ENCODE results near the gene RBM39.
"Not testable (repeated sequence)": the region's sequence is repeated elsewhere in the genome, so short reads cannot be mapped to it uniquely, and the experiment has no call there.

The RBM39 gene

DNA sequence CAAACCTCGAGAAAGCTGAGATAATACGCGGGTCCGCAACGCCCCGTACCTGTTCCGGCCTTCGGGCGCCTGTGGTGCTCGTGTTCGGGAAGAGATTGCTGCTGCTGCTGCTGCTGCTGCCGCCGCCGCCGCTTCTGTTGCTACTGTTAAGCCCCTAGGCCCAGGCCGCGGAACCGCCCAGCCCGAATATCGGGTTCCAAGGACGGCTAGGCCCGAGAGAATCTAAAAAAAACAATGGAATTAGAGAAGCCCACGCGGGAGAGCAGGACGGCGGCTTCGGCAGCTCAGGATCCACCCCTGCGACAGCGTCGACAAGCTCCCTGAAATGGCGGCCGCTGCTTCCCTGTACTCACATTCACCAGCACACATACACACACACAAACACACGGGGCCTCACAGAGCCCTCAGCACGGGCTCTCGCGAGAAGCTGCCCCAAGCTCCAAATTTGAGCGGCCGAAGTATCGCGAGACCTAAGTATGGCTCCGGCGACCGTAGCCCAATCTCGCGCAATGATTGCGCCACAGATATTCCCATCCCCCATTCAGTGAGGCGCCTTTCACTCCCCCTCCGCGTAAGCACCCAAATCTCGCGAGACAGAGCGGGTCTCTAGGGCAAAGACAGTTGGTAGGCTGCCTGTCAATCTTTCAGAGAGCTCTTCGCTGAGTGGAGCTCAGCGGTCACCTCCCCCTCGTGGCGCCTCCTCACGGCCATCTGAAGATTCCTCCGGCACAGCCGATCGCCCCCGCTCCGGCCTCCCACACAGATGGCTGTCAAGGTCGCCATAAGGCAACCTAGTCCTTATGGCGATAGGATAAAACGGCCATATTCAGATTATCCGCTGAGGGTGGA is at the start of gene RBM39:
RBM39 (minus strand) TSS at position 369 of the 849 bp plus-strand sequence. CDS start 1,386 bp downstream, outside the sequence.
- peak; percentile 55 for DNase-seq

DNA sequence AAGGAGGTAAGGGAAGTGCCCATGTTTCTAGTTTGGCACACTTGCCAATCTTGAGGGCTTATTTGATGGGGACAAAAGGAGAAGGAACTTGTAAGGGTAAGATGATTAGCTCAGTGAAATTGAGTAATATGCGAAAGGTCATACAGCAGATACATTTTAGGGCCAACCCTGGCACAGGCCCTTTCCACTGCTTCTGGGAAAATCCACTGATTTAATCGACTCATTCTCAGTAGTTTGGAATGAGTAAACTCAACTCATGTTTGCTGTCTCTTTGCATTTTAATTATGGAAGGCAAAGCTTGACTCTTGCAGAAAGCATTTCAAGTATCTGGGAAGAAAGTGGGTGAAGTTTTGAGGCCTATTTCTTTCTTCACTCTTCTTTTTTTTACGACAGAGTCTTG is 49.8 kb upstream of the RBM39 start:
- DNase-seq = no peak

DNA sequence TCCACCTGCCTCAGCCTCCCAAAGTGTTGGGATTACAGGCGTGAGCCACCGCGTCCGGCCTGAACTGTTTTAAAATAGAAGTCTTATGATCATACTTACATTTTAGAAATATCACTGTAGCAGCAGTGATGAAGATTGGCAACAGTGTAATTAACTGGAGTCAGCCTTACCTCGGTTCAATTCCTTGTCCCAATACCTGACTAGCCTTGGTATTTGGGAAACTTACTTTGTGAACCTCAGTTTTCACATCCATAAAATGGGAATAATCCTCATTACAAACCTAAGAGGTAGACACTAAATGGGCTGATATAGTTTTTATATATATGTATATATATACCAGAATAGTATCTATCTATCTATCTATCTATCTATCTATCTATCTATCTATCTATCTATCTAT is 49.0 kb upstream of the RBM39 start:
- no peak for DNase-seq

DNA sequence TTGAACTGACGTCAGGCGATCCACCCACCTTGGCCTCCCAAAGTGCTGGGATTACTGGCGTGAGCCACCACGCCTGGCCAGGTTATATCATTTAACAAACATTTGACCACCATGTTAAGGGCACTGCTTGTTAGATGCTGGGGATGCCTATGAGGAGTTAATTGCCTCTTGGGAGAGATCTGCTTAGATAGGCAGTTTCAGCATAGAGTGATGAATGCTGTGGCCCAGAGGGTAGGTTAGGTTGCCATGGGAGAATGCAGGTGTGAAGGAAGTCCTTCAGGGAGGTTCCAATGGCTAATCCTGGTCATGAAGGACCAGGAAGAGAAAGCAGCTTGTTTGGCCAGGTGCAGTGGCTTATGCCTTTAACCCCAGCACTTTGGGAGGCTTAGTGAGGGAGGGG is 46.7 kb upstream of the RBM39 start:
- DNase-seq = no peak

DNA sequence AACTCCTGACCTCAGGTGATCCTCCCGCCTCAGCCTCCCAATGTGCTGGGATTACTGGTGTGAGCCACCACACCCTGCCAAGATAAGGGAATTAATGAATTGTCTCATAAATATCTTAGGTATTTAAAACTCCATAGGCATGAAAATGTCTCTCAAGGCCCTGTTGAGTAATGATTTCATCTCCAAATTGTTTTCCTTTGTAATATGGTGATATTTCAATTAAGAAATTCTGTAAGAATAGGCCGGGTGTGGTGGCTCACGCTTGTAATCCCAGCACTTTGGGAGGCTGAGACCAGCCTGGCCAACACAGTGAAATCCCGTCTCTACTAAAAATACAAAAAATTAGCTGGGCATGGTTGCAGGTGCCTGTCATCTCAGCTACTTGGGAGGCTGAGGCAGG is 43.5 kb upstream of the RBM39 start:
- DNase-seq = not testable (repeated sequence)

DNA sequence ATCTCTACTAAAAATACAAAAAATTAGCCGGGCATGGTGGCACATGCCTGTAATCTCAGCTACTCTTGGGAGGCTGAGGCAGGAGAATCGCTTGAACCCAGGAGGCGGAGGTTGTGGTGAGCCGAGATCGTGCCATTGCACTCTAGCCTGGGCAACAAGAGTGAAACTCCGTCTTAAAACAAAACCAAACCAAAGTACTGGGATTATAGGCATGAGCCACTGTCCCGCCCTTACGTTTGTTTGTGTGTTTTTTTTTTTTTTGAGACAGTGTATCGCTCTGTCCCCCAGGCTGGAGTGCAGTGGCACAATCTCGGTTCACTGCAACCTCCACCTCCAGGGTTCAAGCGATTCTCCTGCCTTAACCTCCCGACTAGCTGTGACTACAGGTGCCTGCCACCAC is 41.8 kb upstream of the RBM39 start:
- not testable (repeated sequence) for DNase-seq

DNA sequence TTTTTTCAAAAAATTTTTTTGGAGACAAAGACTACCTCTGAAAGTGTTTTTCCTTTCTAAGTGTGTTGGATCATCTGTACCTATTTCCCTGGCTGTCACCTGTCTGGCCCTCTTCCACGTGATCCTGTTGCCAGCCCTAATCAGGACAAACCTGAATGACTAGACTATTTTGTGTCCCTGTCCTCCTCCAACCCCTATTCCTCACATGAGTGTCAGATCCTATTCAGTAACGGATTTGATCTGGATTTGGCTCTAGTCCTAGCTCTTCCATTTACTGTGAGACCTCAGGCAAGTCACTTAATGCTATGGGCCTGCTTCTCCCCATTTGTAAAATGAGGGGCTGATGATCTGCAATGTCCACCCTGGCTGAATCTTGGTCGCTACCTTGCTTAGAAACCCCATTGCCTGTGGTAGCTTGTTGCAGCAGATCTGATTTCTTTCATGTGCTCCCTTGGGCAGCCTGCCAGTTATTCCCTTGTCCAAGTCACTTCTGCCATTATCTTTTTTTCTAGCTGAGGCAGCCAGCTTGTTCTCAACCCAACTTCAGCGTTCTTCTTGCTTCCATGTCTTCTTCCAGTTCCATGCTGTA is 34.5 kb upstream of the RBM39 start:
- no peak for DNase-seq

DNA sequence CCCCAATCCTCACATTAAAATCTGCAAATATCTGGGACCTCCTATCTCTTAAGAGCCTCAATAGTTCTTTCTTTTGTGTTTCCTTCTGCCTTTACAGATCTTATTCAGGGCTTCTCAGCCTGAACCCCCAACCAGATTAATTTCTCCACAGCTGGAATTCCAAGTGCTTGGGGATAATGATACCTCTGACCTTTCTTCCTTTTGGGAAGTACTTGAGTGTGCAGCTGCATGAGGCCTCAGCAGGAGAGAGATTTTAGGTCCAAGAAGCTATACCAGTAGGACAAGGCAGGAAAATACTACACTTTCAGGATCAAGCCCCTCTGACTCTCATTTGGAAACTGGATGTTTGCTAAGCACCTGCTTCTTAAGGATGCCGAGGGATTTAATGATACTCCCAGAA is 32.3 kb upstream of the RBM39 start:
- DNase-seq = no peak

DNA sequence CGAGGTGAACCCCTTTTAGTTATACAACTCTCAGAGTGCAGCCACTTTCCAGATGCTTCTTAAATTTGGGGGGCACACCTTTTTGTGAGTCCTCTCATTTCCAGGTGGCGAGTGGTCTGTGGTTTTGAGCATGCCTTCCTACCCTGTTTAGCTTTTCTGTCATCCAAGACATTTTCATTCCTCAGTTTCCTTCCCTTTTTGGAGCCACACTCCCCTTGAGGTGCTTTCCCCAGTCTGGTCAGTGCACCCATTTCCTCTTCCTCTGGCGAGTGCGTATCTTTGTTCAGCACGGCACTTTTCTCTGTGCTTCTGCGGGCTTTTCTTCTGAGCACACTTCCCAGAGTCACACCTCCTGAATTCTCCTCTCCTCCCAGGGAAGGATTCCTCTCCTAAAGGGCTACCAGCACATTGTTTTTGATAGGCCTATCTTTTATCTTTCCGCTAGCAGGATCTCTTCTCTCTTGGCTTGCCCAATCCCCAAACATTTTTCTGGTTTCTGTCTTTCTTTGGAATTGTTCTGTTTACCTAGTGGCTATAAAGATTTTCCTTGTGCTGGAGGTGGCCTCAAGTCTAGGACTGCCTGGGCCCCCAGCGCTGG is 31.2 kb upstream of the RBM39 start:
- DNase-seq = no peak

DNA sequence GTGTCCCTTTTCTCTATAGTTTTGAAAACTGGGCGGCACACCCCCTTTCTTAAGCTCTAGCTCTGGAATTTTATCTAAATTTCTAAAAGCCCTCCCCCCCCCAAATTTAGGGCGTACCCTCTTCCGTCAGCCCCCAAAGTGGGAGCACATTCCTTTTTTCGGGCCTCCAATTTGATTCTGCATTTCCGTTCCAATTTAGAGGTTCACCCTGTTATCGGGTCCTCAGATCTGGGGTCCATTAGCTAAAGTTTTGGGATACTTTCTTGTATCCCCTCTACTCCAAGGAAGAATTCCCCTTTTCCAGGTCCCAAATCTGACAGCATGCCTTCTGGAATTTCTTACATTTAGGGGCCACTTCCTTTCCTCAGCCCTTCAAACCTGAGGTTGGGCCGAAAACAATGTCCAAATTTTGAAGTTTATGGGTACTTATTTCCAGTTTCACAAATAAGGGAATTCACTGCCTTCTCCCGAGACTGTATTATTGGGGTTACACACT is 30.6 kb upstream of the RBM39 start:
- no peak for DNase-seq

DNA sequence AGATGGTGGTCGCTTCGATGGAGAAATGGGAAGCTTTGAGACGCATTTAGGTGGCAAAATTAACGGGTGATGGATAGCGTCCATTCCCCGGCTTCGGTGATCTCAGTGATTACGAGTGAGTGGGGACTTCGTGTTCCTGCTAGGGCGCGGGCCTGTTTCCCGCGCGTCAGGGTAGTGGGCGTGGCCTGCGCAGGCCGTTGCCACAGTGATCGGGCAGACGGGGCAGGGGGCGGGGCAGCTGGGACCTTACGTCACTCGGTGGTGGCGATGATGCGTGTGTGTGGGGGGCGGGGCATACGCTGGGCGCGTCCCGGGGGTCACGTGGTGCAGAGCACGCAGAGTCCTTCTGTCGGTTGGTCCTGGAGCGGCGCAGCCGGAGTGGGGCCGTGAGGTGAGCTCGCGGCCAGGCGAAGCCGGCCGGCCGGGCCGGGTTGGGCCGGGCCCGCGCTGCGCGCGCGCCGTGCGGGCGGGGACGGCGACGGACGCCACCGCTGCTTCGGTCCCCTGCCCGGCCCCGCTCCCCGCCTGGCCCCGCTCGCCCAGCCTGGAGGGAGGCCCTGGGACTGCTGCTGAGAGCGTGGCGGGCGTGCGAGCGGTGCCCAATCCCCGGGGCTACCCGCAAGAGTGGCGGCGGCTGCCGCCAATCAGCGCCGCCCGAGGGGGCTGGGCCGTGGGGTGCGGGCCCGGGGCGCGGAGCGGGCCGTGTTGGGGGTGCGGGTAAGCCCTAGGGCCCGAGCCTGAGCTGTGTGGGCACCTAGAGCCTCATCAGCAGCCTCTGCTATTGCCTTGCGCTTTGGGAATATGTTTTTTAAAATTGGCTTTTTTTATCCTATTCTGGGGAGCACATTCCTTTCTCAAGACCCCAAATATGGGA is 29.9 kb upstream of the RBM39 start, which contains the start of gene PHF20:
PHF20 (plus strand) TSS at position 327 of the 874 bp plus-strand sequence. CDS start 29,508 bp downstream, outside the sequence.
- DNase-seq = peak; percentile 88

DNA sequence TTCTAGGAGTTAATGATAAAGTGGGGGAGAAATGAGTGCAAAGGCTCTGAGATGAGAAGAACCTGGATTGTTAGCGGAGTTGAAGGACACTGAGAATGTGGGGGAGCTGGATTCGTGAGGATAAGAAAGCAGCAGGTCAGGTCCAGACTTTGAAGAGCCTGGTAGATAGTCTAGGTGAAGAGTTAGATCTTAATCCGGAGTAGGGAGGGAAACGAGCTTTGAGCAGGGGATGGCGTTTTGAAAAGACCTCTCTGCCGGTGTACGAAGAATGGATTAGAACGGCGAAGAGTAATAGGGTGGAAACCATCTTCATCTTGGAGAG is 29.3 kb upstream of the RBM39 start:
- no peak for DNase-seq

DNA sequence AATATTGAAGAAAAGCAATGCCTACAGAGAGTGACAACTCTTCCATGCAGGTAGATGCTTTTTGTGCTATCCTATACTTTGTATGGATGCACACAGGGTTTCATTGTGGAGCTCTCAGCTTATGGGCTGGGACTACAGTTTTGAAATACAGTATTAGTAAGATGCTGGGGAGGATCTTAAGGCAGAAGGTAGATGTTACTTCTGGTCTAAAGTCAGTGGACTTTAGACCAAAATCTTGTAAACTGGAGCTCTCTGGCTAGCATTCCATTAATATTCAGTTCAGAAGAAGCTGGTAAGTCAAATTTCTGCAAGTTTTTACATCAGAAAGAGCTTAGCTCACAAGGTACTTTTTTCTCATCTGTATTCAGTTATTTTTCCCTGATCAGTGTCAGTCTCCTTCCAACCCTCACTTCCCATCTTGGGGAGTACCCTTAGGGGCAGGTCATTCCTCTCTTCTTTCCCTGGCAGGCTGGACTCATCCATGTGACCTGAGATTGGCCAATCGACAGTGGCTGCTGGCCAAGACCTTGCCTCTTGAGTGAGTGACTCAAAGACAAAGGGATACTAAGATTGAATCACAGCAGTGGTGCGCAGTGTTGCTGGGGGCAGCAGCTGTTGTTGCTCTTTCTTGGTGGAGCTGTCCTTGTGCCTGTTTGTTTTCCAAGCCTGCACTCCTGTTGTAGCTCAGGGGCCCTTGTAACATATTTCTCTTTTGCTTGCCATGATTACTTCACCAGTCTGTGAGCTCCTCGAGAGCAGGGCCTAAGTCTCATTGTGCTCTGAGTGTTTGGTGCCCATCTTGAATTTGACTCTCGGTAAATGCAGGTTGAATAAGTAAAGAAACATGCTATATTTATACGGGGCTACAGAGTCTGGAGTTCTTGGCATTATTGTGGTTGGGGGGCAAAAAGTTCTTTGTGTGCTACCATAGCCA is 26.9 kb upstream of the RBM39 start:
- DNase-seq = no peak

DNA sequence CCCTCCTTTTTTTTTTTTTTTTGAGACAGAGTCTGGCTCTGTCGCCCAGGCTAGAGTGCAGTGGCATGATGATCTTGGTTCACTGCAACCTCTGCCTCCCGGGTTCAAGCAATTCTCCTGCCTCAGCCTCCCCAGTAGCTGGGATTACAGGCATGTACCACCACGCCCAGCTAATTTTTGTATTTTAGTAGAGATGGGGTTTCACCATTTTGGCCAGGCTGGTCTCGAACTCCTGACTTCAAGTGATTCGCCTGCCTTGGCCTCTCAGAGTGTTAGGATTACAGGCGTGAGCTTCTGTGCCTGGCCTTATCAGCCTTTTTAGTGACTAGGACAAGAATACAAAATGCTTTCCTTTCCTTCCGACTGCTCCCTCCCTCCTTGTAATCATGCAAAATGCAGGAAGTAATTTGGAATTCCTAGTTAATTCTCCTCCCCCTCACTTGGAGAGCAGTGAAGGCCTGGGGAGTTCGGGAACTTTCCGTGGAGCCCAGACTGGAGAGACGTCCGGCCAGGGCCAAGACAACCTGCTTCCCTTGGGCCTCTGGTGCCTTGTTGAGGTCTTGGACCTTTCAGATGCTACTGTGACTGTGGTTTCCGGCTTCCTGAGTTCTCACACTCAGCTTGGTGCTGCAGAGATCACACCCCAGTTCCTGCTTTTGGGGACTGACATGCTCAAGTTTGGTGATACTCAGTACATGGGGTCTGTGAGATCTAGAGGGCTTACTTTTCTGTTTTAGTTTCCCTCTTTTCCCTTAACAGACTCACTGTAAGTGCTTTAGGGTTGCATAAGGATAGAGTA is 25.8 kb upstream of the RBM39 start:
- DNase-seq = no peak

DNA sequence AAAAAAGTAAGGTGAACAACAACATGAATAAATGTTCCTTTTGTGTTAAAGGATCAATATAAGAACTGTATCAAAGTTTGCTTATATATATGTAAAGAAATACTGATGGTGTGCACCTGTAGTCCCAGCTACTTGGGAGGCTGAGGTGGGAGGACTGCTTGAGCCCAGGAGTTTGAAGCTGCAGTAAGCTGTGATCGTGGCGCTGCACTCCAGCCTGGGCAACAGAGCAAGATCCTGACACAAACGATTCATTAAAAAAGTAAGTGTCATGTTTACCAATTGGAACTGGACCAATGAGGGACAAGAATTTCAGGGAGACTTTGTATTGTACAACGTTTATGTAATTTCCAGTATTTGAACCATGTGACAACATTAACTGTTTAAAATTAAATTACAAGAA is 24.8 kb upstream of the RBM39 start:
- no peak for DNase-seq

DNA sequence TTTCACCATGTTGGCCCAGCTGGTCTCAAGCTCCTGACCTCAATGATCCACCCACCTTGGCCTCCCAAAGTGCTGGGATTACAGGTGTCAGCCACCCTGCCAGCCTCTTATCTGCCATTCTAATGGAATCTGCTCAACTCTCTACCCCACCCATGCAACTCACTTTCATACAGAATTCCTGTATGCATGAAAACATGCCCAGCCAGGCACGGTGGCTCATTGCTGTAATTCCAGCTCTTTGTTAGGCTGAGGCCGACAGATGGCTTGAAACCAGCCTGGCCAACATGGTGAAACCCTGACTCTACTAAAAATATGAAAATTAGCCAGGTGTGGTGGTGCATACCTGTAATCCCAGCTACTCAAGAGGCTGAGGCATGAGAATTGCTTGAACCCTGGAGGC is 22.9 kb upstream of the RBM39 start:
- not testable (repeated sequence) for DNase-seq

DNA sequence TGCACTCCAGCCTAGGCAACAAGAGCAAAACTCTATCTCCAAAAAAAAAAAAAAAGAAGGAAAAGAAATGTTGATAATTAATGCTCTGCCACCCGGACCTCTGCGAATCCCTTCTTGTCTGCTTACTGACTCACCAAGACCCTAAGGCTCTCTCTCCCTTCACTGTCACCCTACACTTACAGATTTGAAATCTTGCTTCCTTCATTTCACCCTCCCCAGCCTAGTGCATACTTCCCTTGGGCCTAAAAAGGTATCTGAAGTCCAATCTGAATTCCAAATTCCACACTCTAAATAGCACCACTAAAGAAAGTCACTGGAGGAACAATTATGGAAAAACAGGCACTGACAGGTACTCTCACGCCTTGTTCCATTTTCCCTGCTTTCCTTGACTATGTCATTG is 20.4 kb upstream of the RBM39 start:
- no peak for DNase-seq

DNA sequence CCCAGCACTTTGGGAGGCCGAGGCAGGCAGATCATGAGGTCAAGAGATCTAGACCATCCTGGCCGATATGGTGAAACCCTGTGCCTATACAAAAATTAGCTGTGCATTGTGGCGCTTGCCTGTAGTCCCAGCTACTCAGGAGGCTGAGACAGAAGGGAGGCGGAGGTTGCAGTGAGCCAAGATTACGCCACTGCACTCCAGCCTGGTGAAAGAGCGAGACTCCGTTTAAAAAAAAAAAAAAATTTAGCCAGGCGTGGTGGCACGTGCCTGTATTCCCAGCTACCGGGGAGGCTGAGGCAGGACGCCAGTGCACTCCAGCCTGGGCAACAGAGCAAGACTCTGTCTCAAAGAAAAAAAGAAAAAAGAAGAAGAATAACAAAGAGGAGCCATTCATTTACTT is 19.5 kb upstream of the RBM39 start:
- not testable (repeated sequence) for DNase-seq

DNA sequence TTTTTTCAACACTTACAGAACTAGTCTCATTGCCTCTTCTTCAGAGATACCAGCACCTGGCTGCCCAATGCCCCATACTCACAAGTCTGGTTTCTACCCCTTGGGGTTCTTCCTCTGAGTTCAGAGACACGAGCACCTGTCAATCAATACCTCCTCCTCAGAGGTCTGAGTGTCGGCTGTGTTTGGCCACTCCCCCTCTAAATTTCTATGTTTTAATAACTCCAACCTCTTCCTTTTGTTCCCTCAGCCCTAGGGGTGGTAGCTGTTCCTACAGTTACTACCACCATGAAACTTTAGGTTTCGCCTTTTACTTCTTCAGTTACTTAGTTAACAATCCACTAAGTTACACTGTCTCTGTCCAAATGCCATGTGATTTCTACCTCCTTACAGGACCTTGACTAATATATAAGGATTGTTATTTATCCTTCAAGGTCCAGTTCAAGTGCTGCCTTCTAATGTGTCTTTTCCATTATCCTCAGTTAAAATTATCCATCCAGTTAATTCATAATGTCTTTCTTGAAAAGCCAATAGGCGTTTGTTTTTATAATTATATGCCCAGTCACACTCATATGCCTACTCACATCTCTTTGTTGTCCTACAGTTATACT is 15.1 kb upstream of the RBM39 start:
- DNase-seq = no peak

DNA sequence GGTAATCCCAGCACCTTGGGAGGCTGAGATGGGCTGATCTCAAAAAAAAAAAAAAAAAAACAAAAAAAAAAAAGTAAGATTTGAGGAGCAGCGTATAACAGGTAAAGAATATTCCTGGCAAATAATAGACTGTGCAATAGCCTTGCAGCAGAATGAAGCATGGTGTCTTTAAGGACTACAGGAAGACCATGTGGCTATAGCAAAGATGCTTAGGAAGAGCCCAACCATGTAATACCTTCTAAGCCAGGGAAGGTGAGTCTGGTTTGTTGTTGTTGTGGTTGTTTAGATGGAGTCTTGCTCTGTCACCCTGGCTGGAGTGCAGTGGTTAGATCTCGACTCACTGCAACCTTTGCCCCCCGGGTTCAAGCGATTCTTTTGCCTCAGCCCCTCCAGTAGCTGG is 14.3 kb upstream of the RBM39 start:
- no peak for DNase-seq

DNA sequence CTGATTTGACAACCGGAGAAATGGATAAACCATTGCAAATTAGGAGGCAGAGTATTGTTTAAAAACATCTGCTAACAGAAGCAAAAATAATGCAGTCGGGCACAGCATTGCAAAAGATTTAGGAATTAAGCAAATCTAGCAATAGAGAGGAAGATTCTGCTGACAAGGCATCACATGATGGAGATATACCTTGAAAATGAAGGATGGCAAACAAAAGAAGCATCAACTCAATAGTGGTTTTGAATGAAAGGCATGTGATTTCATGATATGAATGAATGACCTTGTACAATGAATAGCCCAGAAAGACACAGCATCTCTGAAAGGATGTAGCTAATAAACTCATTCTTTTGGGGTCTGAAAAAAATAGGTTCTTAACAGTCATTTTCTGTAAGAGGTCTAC is 8.6 kb upstream of the RBM39 start:
- no peak for DNase-seq

Data from 8988T (cell line).